DMS53 treated with DMSO at 0.1 percent for 48 hours (cell line): ENCODE data around the gene SS18.

Experiments
- DNase-seq: peaks from one replicate; lab custom pipeline; 2025; ENCODE audit not compliant: unreplicated experiment; lab: John Stamatoyannopoulos, UW

SS18 gene

GRCh38 chr18:26073758-26074157, 16.7 kb downstream of the SS18 start:
- no peak for DNase-seq

DNA sequence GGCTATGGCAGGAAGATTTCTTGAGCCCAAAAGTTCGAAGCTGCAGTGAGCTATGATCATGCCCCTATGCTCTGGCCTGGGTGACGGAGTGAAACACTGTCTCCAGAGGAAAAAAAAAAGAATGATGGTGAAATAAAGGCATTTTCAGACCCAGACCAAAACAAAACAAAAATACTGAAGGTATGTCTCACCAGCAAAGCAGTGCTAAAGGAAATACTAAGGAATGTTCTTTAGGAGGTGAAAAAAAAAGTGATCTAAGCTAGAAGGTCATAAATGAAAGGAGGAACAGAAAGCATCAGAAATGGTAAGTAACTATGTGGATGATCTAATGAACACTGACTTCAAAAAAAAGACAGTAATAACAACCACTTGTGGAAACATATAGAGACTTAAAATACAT, 18.7 kb downstream of the SS18 start:
- DNase-seq: no peak

DNA sequence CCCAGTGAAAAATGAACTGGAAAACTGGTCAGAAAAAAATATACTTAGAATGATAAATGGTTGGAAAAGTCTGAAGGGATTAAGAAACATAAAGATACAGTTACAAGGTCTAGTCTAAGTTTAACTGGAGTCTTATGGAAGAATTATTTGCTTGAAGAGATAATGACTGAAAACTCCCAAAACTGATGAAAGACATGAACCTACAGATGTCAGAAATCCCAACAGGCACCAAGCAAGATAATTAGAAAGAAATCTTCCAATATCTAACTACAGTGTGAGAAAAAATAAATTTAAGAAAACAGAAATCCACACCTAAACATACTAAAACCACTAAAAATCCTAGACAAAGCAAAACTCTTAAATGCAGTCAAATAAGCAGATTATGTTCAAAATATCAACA, 19.4 kb downstream of the SS18 start:
- DNase-seq: no peak

DNA sequence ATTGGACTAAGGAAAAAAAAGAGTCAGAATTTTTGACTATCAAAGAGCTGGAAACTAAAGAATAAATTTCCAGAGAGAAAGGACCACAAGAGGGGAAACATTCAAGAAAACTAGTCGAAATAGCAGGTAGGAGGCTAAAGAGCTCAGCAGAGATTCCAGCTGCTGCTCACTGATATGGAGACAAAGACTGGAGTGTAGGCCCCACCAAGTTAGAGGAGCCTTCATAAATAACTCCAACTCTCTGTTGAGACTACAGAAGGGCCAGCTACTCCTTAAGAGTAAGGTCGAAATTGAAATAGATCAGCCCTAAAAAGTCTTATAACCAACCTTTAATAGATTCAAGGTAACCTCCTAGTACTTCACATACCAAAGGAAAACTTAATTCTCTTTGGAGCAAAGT, 31.1 kb downstream of the SS18 start:
- DNase-seq: no peak

- DNase-seq: no peak
These were observed 33.1 kb downstream of the SS18 start for GRCh38 chr18:26057344-26057773.

DNA sequence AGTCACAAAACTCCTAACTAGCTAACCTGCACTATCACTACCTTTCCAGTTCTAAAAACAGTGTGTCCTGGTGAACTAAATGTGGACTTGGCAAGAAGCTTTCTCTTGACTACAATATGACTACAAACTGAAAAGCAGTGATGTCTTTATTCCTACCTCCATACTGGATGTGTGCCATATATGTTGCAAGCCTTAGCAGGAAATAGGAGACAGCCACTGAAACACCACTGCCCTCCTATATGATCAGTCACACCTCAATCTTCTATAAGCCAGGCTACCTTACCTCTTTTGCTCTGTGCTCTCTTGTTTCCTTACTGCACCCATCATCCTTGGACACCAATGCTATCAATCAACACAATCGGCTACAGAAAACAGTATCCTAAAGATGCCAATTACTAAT, 34.1 kb downstream of the SS18 start:
- no peak for DNase-seq

- no peak for DNase-seq
These were observed 37.9 kb downstream of the SS18 start for GRCh38 chr18:26052505-26052904.

DNA sequence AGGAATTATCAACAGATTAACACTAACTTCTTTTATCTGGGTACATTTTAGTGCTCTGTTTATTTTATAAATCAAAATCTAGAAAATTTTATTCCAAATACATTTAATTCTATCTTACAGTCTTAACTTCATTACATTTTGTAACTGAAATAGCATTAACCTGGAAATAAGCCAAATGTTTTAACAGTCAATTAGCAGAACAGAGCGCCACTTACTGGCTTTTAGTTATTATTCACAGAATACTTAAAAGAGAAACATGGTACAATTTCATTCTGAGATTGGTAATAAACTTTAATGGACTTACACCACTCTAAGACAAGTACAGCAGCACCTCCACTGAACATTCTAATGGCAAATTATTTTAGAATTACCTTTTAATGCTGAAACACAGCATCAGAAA, 38.6 kb downstream of the SS18 start:
- no peak for DNase-seq

DNA sequence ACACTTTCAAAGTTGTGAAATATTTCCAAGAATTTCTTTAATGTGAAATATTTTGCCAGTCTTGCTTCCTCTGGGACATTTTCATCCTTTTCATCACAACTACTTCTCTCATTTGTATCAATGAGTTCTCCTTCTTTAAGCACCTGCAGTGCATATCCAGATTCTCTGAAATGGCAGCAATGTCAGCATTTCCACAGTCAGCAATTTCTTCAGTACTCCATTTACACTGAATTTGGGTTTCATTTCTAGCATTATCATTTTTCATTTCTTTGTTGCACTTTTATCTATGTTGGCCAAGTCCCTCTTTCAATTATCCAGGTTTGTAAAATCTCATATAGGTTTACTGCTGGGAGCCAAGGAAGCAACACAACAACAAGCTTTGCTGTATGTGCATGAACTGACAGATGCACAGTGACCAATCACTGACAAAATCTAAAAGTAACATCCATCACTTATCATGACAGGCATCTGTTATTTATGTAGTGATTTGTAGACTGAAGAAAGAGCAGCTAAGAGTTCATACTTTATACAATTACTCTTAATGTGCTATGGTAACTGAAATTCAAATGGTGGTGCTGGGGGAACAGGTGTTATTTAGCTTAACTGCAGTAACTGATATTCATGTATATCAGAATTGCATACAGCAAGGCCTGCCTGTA, 43.9 kb downstream of the SS18 start:
- DNase-seq: no peak

- no peak for DNase-seq
These were observed 45.6 kb downstream of the SS18 start for GRCh38 chr18:26044807-26045206.

GRCh38 chr18:26040051-26040656, 50.3 kb downstream of the SS18 start:
- DNase-seq: no peak

- DNase-seq: no peak
These were observed 51.2 kb downstream of the SS18 start for GRCh38 chr18:26039203-26039602.

GRCh38 chr18:26036635-26037034, 53.8 kb downstream of the SS18 start:
- no peak for DNase-seq

- no peak for DNase-seq
These were observed 55.4 kb downstream of the SS18 start for GRCh38 chr18:26034850-26035497.

- DNase-seq: no peak
These were observed 67.8 kb downstream of the SS18 start for GRCh38 chr18:26022585-26022984.

GRCh38 chr18:26021061-26021754, 69.2 kb downstream of the SS18 start:
- DNase-seq: no peak

DNA sequence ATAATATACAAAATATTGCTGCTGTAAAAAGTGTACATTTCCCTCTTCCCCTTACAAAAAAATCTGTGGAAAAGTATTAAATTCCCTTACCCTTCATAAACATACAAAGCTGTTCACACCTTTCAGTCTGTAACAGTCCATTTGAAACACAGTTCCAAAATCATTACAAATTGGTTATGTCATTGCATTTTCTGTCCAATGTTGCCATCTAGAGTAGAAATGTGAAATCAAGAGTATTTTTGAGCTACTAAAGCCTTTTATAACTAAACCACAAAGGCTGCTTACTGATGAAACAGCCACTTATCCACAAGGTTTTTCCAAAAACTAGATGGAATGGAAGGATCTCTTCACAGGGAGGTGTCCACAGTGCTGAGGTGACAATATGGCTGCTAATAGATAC, 72.5 kb downstream of the SS18 start:
- DNase-seq: no peak

DNA sequence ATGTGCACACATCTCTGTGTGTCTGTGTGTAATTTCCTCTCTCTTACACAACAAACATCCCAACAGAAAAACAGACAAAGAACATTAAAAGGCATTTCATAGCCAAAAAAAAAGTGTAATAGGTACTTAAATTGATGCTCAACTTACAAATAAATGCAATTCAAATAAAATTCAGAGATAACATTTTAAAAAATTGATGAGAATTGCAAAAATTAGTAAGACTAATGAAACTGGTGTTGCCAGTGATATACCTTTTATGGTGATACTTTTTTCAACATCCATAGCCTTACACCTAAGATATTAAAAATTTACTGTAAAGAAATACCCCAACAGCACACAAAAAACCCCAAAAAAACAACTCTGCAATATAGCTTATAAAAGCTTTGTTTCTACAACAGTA, 76.0 kb downstream of the SS18 start:
- DNase-seq: no peak

DNA sequence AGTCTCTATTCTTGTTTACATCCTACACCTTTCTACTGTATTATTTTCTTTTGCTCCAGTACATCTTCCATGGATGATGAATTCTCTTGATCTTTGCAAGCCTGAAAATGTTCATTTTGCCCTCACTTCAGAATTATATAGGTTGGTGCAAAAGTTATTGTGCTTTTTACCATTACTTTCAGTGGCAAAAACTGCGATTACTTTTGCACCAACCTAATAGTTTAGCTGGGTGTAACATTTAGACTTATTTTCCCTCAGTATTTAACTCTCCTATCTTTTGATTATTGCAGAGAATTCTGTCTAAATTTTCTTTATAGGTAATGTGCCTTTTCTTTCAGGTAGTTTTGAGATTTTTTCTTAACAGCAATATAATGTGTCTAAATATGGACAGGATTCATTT, 81.8 kb downstream of the SS18 start:
- DNase-seq: no peak

DNA sequence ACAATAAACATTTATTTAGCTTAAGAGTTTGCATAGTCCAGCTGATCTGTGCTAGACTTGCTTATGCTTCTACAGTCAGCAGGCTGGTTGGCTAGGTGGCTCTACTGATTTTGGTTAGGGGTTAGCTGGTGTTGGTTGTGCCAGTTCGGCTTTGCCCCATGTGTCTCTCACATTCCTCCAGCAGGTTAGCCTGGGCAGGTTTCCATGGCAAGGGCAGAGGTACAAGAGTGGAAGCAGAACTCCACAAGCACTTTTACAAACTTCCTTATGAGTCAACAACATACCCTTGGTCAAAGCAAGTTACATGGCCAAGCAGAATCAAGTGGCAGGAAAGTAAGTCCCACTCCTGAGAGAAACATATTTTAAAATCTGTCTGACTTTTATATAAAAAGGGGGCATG, 82.3 kb downstream of the SS18 start:
- no peak for DNase-seq

DNA sequence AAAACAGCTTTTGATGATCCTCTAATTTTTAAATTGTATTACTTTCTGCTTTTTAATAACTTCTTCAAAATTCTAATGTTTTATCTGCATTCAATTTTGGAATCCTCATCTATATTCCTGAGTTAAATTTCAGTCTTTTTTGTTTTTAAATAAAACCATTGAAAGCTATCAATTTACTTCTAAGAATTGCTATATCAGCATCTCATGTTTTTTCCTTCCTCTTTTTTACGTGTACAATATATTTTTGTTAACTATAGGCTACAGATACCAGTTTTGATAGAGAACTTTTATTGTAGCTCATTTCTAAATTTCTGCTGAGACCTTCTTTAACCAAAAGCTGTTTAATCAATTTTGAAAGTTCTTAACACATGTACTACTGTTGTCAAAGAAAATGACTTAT, 84.5 kb downstream of the SS18 start:
- no peak for DNase-seq

GRCh38 chr18:26004832-26005231, 85.6 kb downstream of the SS18 start:
- no peak for DNase-seq
